Measurements from ENCODE around the gene SATL1. TPM values are rescaled to one million over a fixed set of nuclear protein-coding genes. Genes with fewer than 3 reads are reported as not detected.

The SATL1 gene
- total RNA-seq, 1 donor from 2014 or later: not detected

DNA sequence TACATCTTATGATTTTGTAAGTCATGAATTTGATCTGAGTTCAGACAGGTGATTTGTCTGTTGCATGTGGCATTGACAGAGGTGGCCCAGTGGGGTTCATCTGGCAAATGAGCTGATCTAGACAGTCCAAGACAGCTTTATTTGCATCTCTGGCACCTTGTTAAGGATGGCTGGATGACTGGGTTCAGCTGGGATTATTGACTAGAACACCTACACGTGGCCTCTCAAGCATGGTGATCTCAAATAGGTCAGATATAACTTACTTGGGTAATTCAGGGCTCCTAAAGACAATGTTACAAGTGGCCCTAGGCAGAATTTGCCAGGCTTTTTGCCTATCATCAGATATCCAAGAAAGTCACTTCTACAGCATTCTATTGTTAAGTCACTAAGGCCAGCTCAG is 192.0 kb downstream of the SATL1 start:
- no peak for DNase-seq (ENCODE audit: low read depth)
- H3K27me3 ChIP-seq (ENCODE audit: control insufficient read depth, insufficient read depth, low read length): no peaks in the 10 kb centered on the region
- TF ChIP-seq, protein P1, sequence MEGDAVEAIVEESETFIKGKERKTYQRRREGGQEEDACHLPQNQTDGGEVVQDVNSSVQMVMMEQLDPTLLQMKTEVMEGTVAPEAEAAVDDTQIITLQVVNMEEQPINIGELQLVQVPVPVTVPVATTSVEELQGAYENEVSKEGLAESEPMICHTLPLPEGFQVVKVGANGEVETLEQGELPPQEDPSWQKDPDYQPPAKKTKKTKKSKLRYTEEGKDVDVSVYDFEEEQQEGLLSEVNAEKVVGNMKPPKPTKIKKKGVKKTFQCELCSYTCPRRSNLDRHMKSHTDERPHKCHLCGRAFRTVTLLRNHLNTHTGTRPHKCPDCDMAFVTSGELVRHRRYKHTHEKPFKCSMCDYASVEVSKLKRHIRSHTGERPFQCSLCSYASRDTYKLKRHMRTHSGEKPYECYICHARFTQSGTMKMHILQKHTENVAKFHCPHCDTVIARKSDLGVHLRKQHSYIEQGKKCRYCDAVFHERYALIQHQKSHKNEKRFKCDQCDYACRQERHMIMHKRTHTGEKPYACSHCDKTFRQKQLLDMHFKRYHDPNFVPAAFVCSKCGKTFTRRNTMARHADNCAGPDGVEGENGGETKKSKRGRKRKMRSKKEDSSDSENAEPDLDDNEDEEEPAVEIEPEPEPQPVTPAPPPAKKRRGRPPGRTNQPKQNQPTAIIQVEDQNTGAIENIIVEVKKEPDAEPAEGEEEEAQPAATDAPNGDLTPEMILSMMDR (IDR thresholded peaks at IDR 0.05; ENCODE audit: insufficient read depth, low read length, poor library complexity, severe bottlenecking): no peak
- no peaks in the 10 kb centered on the region for H3K36me3 ChIP-seq (ENCODE audit: control insufficient read depth, insufficient read depth, low read length)
- no peak overlapping the region for H3K4me3 ChIP-seq (ENCODE audit: low read depth, low read length)

Other genes with a start within 250 kb of the SATL1 start
- 13.1 and 15.8 TPM in 2 replicates for gene APOOL, start 239.9 kb downstream of the SATL1 start, total RNA-seq
- gene ZNF711, start 212 bp upstream of the SATL1 start, total RNA-seq: 9.9 and 10.3 TPM in 2 replicates
- not detected in 2 replicates for gene POF1B, start 135.9 kb upstream of the SATL1 start, total RNA-seq